GM12873 (cell line): ENCODE measurements around the gene TMEM60.

Source experiments
- CTCF ChIP-seq: IDR thresholded peaks from 2 replicates; pipeline ENCODE4 v1.5.1; 2012; ENCODE audit warnings: low read depth, mild to moderate bottlenecking, moderate library complexity, low read length, control low read depth; ENCODE audit not compliant: insufficient read depth; ENCODE audit errors: missing control alignments

Gene TMEM60

GRCh38 chr7:77745746-77746145, 52.5 kb downstream of the TMEM60 start:
- TF ChIP-seq CTCF: no peak
